GM13977 (cell line): Measurements from ENCODE around the gene ABCC10.
"Not testable (repeated sequence)": the region's sequence is repeated elsewhere in the genome, so short reads cannot be mapped to it uniquely, and the experiment has no call there.

Experiments used
- DNase-seq: peaks from one replicate; pipeline ENCODE4 v3.0.0; 2012; ENCODE audit warnings: low spot score
- in situ Hi-C: fragments of 300-500 bp; cut with MboI; formaldehyde crosslinking; loops from one replicate; pipeline ENCODE4 v1.12.0; 2022; ENCODE audit warnings: low sequenced_read_pairs, low pct_unique_long_range_greater_than_20kb, mixed read lengths, inconsistent platforms; ENCODE audit not compliant: unreplicated experiment
- TF ChIP-seq, protein P1 (sequence below): IDR thresholded peaks from 2 replicates; pipeline ENCODE4 v1.5.1; 2012; ENCODE audit warnings: mild to moderate bottlenecking, control low read depth; ENCODE audit not compliant: insufficient read depth; ENCODE audit errors: extremely low read depth, missing control alignments

Gene ABCC10

GRCh38 chr6:43460032-43460431, 32.7 kb downstream of the ABCC10 start:
- TF ChIP-seq, protein P1, sequence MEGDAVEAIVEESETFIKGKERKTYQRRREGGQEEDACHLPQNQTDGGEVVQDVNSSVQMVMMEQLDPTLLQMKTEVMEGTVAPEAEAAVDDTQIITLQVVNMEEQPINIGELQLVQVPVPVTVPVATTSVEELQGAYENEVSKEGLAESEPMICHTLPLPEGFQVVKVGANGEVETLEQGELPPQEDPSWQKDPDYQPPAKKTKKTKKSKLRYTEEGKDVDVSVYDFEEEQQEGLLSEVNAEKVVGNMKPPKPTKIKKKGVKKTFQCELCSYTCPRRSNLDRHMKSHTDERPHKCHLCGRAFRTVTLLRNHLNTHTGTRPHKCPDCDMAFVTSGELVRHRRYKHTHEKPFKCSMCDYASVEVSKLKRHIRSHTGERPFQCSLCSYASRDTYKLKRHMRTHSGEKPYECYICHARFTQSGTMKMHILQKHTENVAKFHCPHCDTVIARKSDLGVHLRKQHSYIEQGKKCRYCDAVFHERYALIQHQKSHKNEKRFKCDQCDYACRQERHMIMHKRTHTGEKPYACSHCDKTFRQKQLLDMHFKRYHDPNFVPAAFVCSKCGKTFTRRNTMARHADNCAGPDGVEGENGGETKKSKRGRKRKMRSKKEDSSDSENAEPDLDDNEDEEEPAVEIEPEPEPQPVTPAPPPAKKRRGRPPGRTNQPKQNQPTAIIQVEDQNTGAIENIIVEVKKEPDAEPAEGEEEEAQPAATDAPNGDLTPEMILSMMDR = no peak
- DNase-seq = no peak
- in situ Hi-C loops = no loop called here

GRCh38 chr6:43461936-43462335, 34.6 kb downstream of the ABCC10 start:
- TF ChIP-seq, protein P1 = no peak
- in situ Hi-C loops = no loop called here
- DNase-seq = no peak

DNA sequence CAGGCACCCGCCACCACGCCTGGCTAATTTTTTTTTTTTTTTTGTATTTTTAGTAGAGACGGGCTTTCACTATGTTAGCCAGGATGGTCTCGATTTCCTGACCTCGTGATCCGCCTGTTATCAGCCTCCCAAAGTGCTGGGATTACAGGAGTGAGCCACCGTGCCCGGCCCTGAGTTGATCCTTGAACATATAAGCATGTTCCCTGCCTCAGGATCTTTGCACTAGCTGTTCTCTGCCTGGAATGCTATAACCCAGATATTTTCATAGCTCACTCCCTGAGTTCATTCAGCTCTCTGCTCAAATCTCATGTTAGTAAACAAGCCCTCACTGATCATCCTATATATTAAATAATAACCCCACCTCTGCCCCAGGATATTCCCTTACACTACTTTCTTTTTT, 37.0 kb downstream of the ABCC10 start:
- in situ Hi-C loops = no loop called here
- TF ChIP-seq, protein P1 = no peak
- no peak for DNase-seq

DNA sequence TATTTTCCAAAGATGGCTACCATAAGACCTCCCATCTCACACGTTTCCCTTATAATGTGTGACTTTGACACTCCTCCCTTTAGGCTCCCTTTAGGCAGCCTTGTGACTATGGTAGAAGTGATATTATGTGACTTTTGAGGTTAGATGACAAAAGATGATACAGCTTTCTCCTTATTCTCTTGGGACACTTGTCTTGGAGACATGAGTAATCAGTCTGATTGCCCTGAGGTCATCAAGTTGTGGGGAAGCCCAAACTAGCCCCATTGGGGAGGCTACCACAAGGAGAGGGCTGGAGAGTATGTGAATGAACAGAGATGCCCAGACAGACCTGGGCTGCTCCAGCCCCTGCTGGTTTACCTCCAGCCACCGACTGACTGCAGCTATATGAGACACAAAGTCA, 38.6 kb downstream of the ABCC10 start:
- TF ChIP-seq, protein P1 = no peak
- DNase-seq = no peak
- in situ Hi-C loops = no loop called here

DNA sequence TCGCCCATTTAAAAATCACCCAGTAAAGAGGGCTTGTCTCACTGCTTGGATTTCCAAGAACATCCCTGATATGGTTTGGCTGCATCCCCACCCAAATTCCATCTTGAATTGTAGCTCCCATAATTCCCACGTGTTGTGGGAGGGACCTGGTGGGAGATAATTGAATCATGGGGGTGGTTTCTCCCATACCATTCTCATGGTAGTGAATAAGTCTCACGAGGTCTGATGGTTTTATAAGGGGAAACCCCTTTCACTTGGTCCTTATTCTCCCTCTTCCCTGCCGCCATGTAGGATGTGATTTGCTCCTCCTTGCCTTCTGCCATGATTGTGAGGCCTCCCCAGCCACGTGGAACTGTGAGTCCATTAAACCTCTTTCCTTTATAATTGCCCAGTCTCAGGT, 39.9 kb downstream of the ABCC10 start:
- in situ Hi-C loops = not testable (repeated sequence)

DNA sequence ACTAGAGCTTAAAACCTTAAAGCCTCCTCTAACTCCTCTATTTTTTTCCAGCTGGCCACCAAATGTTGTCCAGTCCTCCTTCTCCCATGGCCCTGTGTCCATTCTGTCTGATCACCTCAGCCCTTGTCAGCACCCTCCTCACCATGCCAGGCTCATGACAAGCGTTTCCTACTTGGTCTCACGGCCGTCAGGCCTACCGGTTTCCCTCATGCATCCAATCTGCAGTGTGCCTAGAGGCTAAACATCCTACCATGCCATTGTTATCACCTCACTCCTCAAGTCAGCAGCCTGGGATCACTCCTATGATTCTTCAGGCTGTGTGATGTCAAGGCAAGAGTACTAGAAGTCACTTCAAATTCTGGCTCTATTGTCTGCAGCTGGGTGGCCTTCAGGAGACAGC, 40.4 kb downstream of the ABCC10 start:
- DNase-seq = no peak
- in situ Hi-C loops = no loop called here
- TF ChIP-seq, protein P1 = no peak

More for the DNA sequence above, 39.9 kb downstream of the ABCC10 start:
- DNase-seq = not testable (repeated sequence)

DNA sequence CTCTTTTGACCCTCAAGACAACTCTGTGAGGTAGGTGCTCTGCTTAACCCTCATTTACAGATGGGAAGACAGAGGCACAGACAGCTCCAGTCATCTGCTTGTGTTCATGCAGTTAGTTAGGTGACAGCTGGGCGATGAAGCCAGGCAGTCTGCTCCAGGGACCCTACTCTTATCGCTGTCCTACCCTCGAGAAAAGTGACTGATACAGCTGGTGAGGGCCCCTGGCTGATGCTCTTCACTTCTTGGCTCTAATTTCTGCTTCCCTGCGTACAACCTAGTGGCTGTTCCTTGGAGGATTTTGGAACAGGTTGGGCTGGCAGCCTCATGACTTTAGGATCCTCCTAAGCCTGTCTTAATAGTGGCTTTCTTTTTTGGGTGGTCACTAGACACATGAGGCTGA, 40.9 kb downstream of the ABCC10 start:
- in situ Hi-C loops = no loop called here
- DNase-seq = no peak
- TF ChIP-seq, protein P1 = no peak
